Ascending aorta (tissue), 2 donors: ENCODE measurements around the gene BOC. TPM values are rescaled to one million over a fixed set of nuclear protein-coding genes. Genes with fewer than 3 reads are reported as not detected.

Experiments
- DNase-seq, 2 donors: peaks; one replicate each; pipeline ENCODE4 v3.0.0-alpha.2; 2019; ENCODE audit warnings: low spot score in 2 of 2
- H3K27ac ChIP-seq, 2 donors: fragments of 200-600 bp; sonication (generic); one replicate each; pipeline ENCODE4 v1.5.1; 2016 to 2017; ENCODE audit warnings: mild to moderate bottlenecking in 1 of 2
- H3K27me3 ChIP-seq: fragments of 200-600 bp; sonication (generic); one replicate; pipeline ENCODE4 v1.5.1; 2017
- H3K36me3 ChIP-seq, 2 donors: fragments of 200-600 bp; sonication (generic); one replicate each; pipeline ENCODE4 v1.5.1; 2016
- H3K4me1 ChIP-seq, 2 donors: fragments of 200-600 bp; sonication (generic); one replicate each; pipeline ENCODE4 v1.5.1; 2016 to 2017; ENCODE audit warnings: mild to moderate bottlenecking in 1 of 2
- H3K4me3 ChIP-seq, 2 donors: fragments of 200-600 bp; sonication (generic); one replicate each; pipeline ENCODE4 v1.5.1; 2016 to 2017; ENCODE audit warnings: mild to moderate bottlenecking in 1 of 2
- H3K9me3 ChIP-seq, 2 donors: fragments of 200-600 bp; sonication (generic); one replicate each; pipeline ENCODE4 v1.5.1; 2016
- intact Hi-C: fragments of 100-400 bp; cut with DNase I; formaldehyde crosslinking; loops from one replicate; pipeline ENCODE4 v1.15.1; 2023
- total RNA-seq: library from RNA; depleted of rRNA; stranded (reverse); fragments of >200 nt; gene quantifications from one replicate; pipeline ENCODE4 v1.1.0, GENCODE V29; 2016
- TF ChIP-seq, protein P1 (sequence below), 3 experiments: fragments of 200-600 bp in 2 of 3; fragments of 450-650 bp in 1 of 3; sonication (generic) in 2 of 3; IDR thresholded peaks; one replicate each; pipeline ENCODE4 v1.5.1; 2016 to 2019; ENCODE audit warnings: antibody characterized with exemption in 3 of 3, mild to moderate bottlenecking in 1 of 3, moderate library complexity in 1 of 3

The BOC gene
- total RNA-seq, 1 donor from 2014 or later = 31.3 TPM

DNA sequence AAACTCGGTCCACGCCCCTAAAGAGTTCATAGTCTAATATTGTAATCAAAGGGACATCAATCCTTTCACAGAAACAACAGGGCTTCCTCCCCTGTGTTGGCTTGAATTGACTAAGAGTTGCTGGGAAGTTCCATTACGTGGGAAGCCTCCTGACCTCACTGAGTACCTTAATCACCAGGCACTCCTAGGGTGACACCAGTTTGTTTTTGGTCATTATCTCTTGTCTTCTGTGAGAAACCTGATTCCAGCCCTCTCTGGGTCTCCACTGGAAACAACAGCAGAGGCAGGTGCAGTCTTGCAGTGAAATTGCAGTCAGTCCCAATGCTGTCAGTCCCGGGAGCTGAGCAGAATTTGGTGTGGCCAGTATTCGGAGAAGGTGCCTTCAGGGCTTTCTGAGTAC, 55.4 kb downstream of the BOC start:
- Histone ChIP-seq H3K4me1 (no peaks in the 10 kb centered on the region), H3K27ac (no peak overlapping the region), H3K27me3 (no peaks in the 10 kb centered on the region), H3K4me3 (no peak overlapping the region), H3K36me3 (peaks cover 16 to 17% of the 10 kb centered on the region in 2 donors), H3K9me3 (no peaks in the 10 kb centered on the region)
- TF ChIP-seq, protein P1, sequence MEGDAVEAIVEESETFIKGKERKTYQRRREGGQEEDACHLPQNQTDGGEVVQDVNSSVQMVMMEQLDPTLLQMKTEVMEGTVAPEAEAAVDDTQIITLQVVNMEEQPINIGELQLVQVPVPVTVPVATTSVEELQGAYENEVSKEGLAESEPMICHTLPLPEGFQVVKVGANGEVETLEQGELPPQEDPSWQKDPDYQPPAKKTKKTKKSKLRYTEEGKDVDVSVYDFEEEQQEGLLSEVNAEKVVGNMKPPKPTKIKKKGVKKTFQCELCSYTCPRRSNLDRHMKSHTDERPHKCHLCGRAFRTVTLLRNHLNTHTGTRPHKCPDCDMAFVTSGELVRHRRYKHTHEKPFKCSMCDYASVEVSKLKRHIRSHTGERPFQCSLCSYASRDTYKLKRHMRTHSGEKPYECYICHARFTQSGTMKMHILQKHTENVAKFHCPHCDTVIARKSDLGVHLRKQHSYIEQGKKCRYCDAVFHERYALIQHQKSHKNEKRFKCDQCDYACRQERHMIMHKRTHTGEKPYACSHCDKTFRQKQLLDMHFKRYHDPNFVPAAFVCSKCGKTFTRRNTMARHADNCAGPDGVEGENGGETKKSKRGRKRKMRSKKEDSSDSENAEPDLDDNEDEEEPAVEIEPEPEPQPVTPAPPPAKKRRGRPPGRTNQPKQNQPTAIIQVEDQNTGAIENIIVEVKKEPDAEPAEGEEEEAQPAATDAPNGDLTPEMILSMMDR (IDR thresholded peaks at IDR 0.05) = no peak
- intact Hi-C loops = no loop called here
- peak in 1 of 2 donors; percentile 15 for DNase-seq

DNA sequence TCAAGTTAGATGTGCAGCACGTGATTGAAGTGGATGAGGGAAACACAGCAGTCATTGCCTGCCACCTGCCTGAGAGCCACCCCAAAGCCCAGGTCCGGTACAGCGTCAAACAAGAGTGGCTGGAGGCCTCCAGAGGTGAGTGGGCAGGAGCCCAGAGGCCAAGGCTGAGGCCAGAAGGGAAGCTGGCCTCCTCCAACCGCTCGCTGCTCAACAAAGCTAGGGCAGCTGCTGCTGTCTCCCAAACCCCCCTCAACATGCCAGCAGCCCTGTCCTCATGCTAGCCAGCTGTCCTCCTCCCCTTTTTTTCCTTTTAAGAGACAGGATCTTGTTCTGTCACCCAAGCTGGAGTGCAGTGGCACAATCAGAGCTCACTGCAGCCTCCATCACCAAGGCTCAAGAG, 57.0 kb downstream of the BOC start:
- peak in 1 of 2 donors; percentile 53 for DNase-seq
- Histone ChIP-seq H3K4me1 (no peaks in the 10 kb centered on the region), H3K9me3 (no peaks in the 10 kb centered on the region), H3K27me3 (no peaks in the 10 kb centered on the region), H3K4me3 (no peak overlapping the region), H3K27ac (no peak overlapping the region), H3K36me3 (peaks cover 18 to 20% of the 10 kb centered on the region in 2 donors)
- TF ChIP-seq, protein P1 (IDR thresholded peaks at IDR 0.05) = no peak
- intact Hi-C loops = no loop called here

DNA sequence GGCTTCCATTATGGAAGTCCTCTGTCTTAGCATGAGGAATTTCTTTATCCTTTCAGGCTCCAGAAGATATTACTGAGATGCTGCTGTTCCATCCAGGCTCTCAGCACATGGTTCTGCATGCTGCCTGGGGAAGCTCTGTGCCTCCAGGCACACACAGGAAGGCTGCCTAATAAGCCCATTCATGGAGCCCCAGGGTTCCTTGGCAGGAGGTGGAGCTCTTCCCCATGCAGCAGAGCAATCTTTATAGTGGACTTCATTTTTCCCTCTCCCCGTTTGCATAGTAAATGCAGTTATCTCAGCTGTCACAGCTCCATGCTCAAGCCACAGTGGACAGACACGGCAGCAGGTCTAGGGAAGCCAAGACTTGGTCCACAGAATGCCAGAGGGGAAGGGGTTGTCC, 57.6 kb downstream of the BOC start:
- Histone ChIP-seq H3K4me3 (no peak overlapping the region), H3K4me1 (no peaks in the 10 kb centered on the region), H3K27ac (no peak overlapping the region), H3K27me3 (no peaks in the 10 kb centered on the region), H3K9me3 (no peaks in the 10 kb centered on the region), H3K36me3 (peaks cover 19 to 20% of the 10 kb centered on the region in 2 donors)
- intact Hi-C loops = no loop called here
- no peak for DNase-seq
- TF ChIP-seq, protein P1 (IDR thresholded peaks at IDR 0.05) = no peak

DNA sequence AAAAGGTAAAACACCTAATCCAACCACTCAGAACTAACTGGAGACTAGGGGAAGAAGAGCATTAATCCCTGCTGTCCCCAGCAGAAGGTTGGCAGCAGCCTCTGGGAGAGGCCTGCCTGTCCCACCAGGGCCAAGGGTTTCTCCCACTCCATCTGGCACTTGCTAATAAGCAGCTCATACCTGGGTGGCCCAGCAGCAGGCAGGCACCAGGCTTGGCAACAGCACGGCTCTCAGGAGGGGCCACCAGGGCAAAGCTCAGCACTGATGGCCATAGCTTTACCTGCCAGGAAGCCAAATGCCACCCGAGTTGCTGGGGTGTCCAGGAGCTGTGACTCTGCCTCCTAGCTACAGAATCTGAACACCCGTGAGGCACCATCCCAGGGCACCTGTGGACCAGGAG, 58.3 kb downstream of the BOC start:
- intact Hi-C loops = no loop called here
- H3K36me3 ChIP-seq = peaks cover 20 to 21% of the 10 kb centered on the region in 2 donors
- H3K27me3 ChIP-seq = no peaks in the 10 kb centered on the region
- TF ChIP-seq, protein P1 (IDR thresholded peaks at IDR 0.05) = no peak
- no peaks in the 10 kb centered on the region for H3K9me3 ChIP-seq
- no peak overlapping the region for H3K4me3 ChIP-seq
- H3K4me1 ChIP-seq = no peaks in the 10 kb centered on the region
- DNase-seq = no peak
- H3K27ac ChIP-seq = no peak overlapping the region

DNA sequence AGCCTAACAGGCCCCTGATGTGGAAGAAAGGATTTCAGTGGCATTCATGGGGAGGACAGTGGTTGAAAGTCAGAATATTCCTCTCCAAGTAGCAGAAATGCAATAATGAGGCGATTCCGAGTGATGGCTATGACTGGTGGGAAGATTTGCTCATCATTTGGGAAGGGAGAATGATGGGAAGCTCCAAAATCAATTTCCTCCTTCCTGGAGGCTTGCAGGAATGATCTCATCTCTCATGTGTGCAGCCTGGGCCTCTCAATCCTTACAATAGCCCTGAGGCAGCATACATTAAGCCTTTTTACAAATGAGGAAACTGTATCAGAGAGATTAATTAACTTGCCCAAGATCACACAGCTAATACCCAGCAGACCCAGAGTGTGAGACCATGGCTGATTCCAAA, 58.7 kb downstream of the BOC start:
- Histone ChIP-seq H3K27me3 (no peaks in the 10 kb centered on the region), H3K36me3 (peaks cover 20 to 21% of the 10 kb centered on the region in 2 donors), H3K9me3 (no peaks in the 10 kb centered on the region), H3K4me1 (peaks cover 0 to under 1% of the 10 kb centered on the region in 2 donors), H3K4me3 (no peak overlapping the region), H3K27ac (no peak overlapping the region)
- intact Hi-C loops = no loop called here
- DNase-seq = no peak
- TF ChIP-seq, protein P1 (IDR thresholded peaks at IDR 0.05) = no peak

DNA sequence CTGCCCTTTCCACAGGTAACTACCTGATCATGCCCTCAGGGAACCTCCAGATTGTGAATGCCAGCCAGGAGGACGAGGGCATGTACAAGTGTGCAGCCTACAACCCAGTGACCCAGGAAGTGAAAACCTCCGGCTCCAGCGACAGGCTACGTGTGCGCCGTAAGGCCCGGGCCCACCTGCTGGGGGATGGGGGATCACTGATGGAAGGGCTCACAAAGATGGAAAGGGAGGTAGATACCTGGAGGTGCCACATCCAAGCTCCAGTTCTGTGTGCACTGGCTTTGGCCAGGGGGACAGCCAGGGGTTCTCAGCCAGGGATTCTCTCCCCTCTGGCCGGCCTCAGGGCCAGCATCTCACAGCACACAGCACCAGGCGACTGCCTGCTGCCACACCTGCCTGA, 59.4 kb downstream of the BOC start:
- intact Hi-C loops = no loop called here
- H3K36me3 ChIP-seq = peaks cover 20 to 21% of the 10 kb centered on the region in 2 donors
- TF ChIP-seq, protein P1 (IDR thresholded peaks at IDR 0.05) = no peak
- H3K9me3 ChIP-seq = no peaks in the 10 kb centered on the region
- DNase-seq = no peak
- H3K27ac ChIP-seq = no peak overlapping the region
- no peak overlapping the region for H3K4me3 ChIP-seq
- no peaks in the 10 kb centered on the region for H3K27me3 ChIP-seq
- H3K4me1 ChIP-seq = peaks cover 0 to 8% of the 10 kb centered on the region in 2 donors
